Breast epithelium (tissue), 4 donors: ENCODE results near the gene MAD1L1. TPM values are rescaled to one million over a fixed set of nuclear protein-coding genes. Genes with fewer than 3 reads are reported as not detected.

Source experiments
- DNase-seq, 2 donors: peaks; one replicate each; pipeline ENCODE4 v3.0.0-alpha.2; 2019; ENCODE audit warnings: low spot score in 2 of 2
- H3K27ac ChIP-seq, 2 donors: fragments of 200-600 bp; sonication (generic) in 1 of 2; one replicate each; pipeline ENCODE4 v1.5.1; 2016 to 2019; ENCODE audit warnings: mild to moderate bottlenecking in 1 of 2
- H3K27me3 ChIP-seq, 2 donors: fragments of 200-600 bp; sonication (generic) in 1 of 2; one replicate each; pipeline versions ENCODE4 v1.5.1 to v1.6.0; 2017 to 2019; ENCODE audit warnings: control low read depth in 1 of 2, mild to moderate bottlenecking in 1 of 2
- H3K36me3 ChIP-seq: fragments of 200-600 bp; one replicate; pipeline ENCODE4 v1.5.1; 2019
- H3K4me1 ChIP-seq, 2 donors: fragments of 200-600 bp; sonication (generic); one replicate each; pipeline ENCODE4 v1.5.1; 2016 to 2019; ENCODE audit warnings: control low read depth in 1 of 2
- H3K4me3 ChIP-seq, 3 donors: fragments of 200-600 bp; sonication (generic); 1 replicate in 2 of 3; 2 replicates in 1 of 3; pipeline ENCODE4 v1.5.1; 2016 to 2019; ENCODE audit warnings: mild to moderate bottlenecking in 3 of 3, moderate library complexity in 2 of 3
- H3K9me3 ChIP-seq, 2 donors: fragments of 200-600 bp; sonication (generic) in 1 of 2; one replicate each; pipeline ENCODE4 v1.5.1; 2016 to 2019; ENCODE audit warnings: control low read depth in 1 of 2
- POLR2A ChIP-seq: fragments of 450-650 bp; IDR thresholded peaks from one replicate; pipeline ENCODE4 v1.6.1; 2016; ENCODE audit warnings: antibody characterized with exemption, mild to moderate bottlenecking, moderate library complexity
- POLR2AphosphoS5 ChIP-seq, 3 donors: sonication (generic); formaldehyde crosslinking; IDR thresholded peaks; one replicate each; pipeline ENCODE4 v1.6.1; 2017; ENCODE audit warnings: antibody characterized with exemption in 3 of 3
- intact Hi-C: fragments of 100-400 bp; cut with DNase I; formaldehyde crosslinking; loops from one replicate; pipeline ENCODE4 v1.15.1; 2023; ENCODE audit warnings: low total_unique reads
- total RNA-seq, 3 donors: library from RNA; depleted of rRNA; stranded (reverse); fragments of >200 nt; gene quantifications; one replicate each; pipeline ENCODE4 v1.1.0, GENCODE V29; 2016
- TF ChIP-seq, protein P1 (sequence below), 3 donors: fragments of 450-650 bp; IDR thresholded peaks; one replicate each; pipeline ENCODE4 v1.5.1; 2016 to 2017; ENCODE audit warnings: antibody characterized with exemption in 3 of 3, mild to moderate bottlenecking in 3 of 3, moderate library complexity in 3 of 3

Gene MAD1L1
- total RNA-seq, 3 donors from 2014 or later = 27.7 to 33.9 (median 28.8) TPM

DNA sequence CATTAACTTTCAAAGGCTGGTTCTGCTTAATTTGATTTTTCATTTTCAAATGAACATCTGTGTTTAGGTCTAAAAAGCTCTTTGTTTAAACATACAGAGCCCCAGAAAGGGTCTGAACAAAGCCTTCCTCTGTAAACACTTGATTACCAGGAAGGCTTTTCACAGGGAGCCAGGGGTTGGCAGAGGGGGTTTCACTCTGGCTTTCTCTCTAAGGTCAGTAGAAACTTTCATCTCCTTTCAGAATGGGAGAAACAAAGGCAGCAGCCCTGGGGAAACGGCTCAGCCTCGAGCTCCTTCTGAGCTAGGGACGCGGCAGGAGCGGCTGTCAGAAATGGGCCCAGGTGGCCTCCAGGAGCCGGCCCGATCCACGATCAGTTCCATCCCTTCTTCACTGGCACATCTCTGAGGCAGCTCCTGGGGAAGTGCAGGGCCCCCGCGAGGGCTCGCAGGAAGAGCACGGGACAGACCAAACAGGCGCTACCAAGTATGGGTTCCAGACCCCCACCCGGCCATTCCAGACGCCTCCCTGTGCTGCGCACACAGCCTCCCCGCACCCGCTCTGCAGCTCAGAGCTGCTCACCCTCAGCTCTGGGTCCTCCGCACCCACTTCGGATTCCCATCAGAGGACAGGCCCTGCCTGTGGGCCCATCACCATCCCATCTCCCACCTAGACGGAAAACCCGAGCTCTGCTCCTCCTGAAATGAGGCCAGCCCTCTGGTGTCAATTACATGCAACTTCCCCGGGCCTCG lies 124.1 kb downstream of the MAD1L1 start:
- TF ChIP-seq, protein P1, sequence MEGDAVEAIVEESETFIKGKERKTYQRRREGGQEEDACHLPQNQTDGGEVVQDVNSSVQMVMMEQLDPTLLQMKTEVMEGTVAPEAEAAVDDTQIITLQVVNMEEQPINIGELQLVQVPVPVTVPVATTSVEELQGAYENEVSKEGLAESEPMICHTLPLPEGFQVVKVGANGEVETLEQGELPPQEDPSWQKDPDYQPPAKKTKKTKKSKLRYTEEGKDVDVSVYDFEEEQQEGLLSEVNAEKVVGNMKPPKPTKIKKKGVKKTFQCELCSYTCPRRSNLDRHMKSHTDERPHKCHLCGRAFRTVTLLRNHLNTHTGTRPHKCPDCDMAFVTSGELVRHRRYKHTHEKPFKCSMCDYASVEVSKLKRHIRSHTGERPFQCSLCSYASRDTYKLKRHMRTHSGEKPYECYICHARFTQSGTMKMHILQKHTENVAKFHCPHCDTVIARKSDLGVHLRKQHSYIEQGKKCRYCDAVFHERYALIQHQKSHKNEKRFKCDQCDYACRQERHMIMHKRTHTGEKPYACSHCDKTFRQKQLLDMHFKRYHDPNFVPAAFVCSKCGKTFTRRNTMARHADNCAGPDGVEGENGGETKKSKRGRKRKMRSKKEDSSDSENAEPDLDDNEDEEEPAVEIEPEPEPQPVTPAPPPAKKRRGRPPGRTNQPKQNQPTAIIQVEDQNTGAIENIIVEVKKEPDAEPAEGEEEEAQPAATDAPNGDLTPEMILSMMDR (IDR thresholded peaks at IDR 0.05) = no peak
- TF ChIP-seq POLR2A = no peak
- no peak for TF ChIP-seq POLR2AphosphoS5 (IDR thresholded peaks at IDR 0.05)
- Histone ChIP-seq H3K27ac (no peak overlapping the region), H3K36me3 (no peaks in the 10 kb centered on the region), H3K4me3 (no peak overlapping the region), H3K9me3 (no peaks in the 10 kb centered on the region), H3K27me3 (no peaks in the 10 kb centered on the region), H3K4me1 (peaks cover 0 to 3% of the 10 kb centered on the region in 2 donors)
- intact Hi-C loops = loop anchor here (5.0 kb wide), 1 partner anchor 1576 kb away; no protein-coding TSS in a partner anchor
- no peak for DNase-seq

DNA sequence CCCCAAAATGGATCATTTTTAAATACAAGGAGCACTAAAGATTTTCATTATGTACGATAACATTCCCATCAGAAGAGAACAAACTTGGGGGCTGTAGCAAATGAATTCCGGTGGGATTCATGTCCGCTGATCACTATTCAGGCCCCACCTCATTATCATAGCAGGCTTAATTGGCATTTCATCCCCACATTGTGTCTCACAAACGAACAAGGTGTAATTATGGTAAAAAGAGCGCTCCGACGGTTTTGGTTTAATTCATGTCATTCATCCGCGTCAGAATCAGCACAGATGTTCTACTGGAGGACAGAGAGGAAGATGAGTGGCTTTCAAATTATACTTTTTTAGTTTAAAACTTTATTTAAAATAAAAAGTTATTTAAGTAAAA lies 124.7 kb downstream of the MAD1L1 start:
- no peak for TF ChIP-seq POLR2AphosphoS5 (IDR thresholded peaks at IDR 0.05)
- TF ChIP-seq, protein P1 (IDR thresholded peaks at IDR 0.05) = no peak
- no peak for TF ChIP-seq POLR2A
- H3K27ac ChIP-seq = no peak overlapping the region
- H3K4me1 ChIP-seq = peaks cover 0 to 3% of the 10 kb centered on the region in 2 donors
- H3K27me3 ChIP-seq = no peaks in the 10 kb centered on the region
- no peaks in the 10 kb centered on the region for H3K36me3 ChIP-seq
- intact Hi-C loops = loop anchor here (5.0 kb wide), 1 partner anchor 1576 kb away; no protein-coding TSS in a partner anchor
- no peak overlapping the region for H3K4me3 ChIP-seq
- no peak for DNase-seq
- no peaks in the 10 kb centered on the region for H3K9me3 ChIP-seq

DNA sequence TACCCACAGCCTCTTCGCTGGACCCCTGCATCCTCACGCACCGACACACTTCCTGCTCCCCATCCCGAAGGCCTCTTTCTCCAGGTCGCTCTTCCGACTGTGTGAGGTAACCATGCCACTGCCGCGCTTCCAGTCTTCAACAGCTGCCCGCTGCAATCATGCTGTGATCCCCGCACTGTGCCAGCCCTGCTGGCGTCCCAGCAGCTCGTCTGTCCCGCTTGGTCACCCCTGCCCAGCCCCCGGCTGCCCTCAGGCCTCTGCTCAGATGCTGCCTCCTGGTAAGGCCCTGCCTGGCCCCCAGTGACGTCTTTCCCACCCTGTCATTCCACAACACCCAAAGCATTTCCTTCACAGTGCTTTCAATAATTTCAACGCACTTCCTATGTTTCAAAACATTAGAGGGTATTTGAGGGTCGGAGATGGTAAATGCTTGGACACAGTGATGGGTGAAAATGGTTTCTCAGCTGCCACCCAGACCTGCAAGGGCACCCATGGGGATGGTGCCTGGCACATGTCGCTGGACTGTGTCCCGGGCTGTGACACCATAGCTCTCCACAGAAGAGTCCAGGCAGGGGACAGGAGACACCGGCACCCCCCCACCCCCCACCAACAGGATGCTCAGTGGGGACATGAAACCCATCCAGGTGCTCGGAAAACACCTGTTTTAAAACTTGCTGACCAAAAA lies 125.2 kb downstream of the MAD1L1 start:
- TF ChIP-seq, protein P1 (IDR thresholded peaks at IDR 0.05) = no peak
- TF ChIP-seq POLR2A (no peak), POLR2AphosphoS5 (IDR thresholded peaks at IDR 0.05) (no peak)
- H3K36me3 ChIP-seq = no peaks in the 10 kb centered on the region
- peaks cover 0 to 3% of the 10 kb centered on the region in 2 donors for H3K4me1 ChIP-seq
- peak overlapping the region in 1 of 2 donors; percentile 32 for H3K27ac ChIP-seq
- H3K4me3 ChIP-seq = peak overlapping the region in 1 of 3 donors; percentile 33
- intact Hi-C loops = loop anchor here (5.0 kb wide), 1 partner anchor 1575 kb away; no protein-coding TSS in a partner anchor
- H3K9me3 ChIP-seq = no peaks in the 10 kb centered on the region
- H3K27me3 ChIP-seq = no peaks in the 10 kb centered on the region
- no peak for DNase-seq

DNA sequence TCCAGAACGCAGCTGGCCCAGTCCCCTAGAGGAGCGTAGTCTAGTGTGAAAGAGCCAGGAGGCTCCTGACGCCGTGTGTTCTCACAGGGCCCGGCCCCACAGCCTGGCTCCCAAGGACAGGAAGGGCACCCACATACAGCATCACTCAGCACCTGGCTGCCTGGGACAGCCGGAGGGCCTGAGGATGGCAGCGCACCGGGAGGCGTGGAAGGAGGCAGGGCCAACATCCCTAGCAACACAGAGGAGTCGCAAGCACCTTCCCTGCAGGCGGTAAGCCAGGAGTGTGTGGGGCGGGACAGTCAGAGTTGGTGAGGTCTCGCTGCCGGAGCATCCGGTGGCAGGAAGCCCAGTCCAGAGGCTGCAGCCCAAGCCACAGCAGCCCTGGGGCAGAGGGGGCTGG lies 125.8 kb downstream of the MAD1L1 start:
- TF ChIP-seq, protein P1 (IDR thresholded peaks at IDR 0.05) = no peak
- no peak for TF ChIP-seq POLR2AphosphoS5 (IDR thresholded peaks at IDR 0.05)
- TF ChIP-seq POLR2A = no peak
- intact Hi-C loops = loop anchor here (5.0 kb wide), 1 partner anchor 1575 kb away; no protein-coding TSS in a partner anchor
- H3K4me3 ChIP-seq = peak overlapping the region in 1 of 3 donors; percentile 33
- H3K27ac ChIP-seq = peak overlapping the region in 1 of 2 donors; percentile 32
- peaks cover 0 to 3% of the 10 kb centered on the region in 2 donors for H3K4me1 ChIP-seq
- H3K27me3 ChIP-seq = no peaks in the 10 kb centered on the region
- DNase-seq = peak in 1 of 2 donors; percentile 67
- H3K9me3 ChIP-seq = no peaks in the 10 kb centered on the region
- H3K36me3 ChIP-seq = no peaks in the 10 kb centered on the region

DNA sequence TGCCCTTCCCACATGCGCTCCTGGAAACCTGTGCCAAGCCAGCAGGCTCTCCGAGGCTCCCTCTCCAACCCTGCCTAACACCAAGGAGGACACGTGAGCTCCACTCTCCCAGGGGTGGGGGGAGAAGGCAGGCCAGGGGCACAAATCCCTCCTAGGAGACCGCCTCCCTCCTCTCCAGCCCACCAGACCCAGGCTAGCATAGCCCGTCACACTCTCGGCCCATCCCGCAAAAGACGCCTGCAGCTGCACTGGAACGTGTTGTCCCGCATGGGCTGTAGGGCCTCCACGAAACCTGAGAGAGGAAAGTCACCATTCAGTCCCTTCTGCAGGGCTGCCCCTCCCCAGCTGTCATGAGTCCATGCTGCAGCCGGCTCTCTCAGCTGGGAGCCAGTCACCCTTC lies 126.3 kb downstream of the MAD1L1 start:
- H3K4me3 ChIP-seq = no peak overlapping the region
- intact Hi-C loops = loop anchor here (5.0 kb wide), 1 partner anchor 1574 kb away; no protein-coding TSS in a partner anchor
- H3K27ac ChIP-seq = peak overlapping the region in 1 of 2 donors; percentile 32

More for the DNA sequence above, 126.3 kb downstream of the MAD1L1 start:
- Histone ChIP-seq H3K9me3 (no peaks in the 10 kb centered on the region), H3K36me3 (no peaks in the 10 kb centered on the region), H3K4me1 (peaks cover 0 to 3% of the 10 kb centered on the region in 2 donors), H3K27me3 (no peaks in the 10 kb centered on the region)
- no peak for DNase-seq
- TF ChIP-seq POLR2A (no peak), POLR2AphosphoS5 (IDR thresholded peaks at IDR 0.05) (no peak)
- TF ChIP-seq, protein P1 (IDR thresholded peaks at IDR 0.05) = no peak
